HepG2 (cell line): ENCODE data around the gene TAF9B. TPM values are rescaled to one million over a fixed set of nuclear protein-coding genes. Genes with fewer than 3 reads are reported as not detected.

ENCODE experiments used
- ATAC-seq: fragments of 200-7000 bp; cut with Tn5 transposase; 3 replicates; pipeline ENCODE4 v1.9.1; 2020; ENCODE audit warnings: mild to moderate bottlenecking, moderate library complexity
- BruUV-seq: library from RNA; stranded (reverse); fragments of 400-500 nt; replicated peaks from 2 replicates; lab custom pipeline; 2021; lab: Mats Ljungman, UMichigan
- CTCF ChIA-PET: fragments of 300-600 bp; formaldehyde crosslinking; extraction: SDS; loops from one replicate; lab custom pipeline; 2021; ENCODE audit warnings: low total read pairs, inconsistent platforms, low intra/inter-chr PET ratio; lab: Yijun Ruan, JAX
- POLR2A ChIA-PET: fragments of 350-600 bp; sonication (Branson Sonifier 250); formaldehyde crosslinking; loops from one replicate; lab custom pipeline; 2020; ENCODE audit warnings: antibody characterized with exemption, inconsistent platforms; lab: Yijun Ruan, JAX
- DNase-seq: peaks from one replicate; pipeline ENCODE4 v3.0.0-alpha.2; 2015; ENCODE audit warnings: low spot score
- FAIRE-seq: peaks from 3 replicates; lab custom pipeline; 2011; peaks lifted over from hg19 to GRCh38; lab: Jason Lieb, UNC
- H2AFZ ChIP-seq: one replicate; pipeline ENCODE4 v1.6.1; 2011; ENCODE audit warnings: low read length, inconsistent platforms
- H3K27ac ChIP-seq: fragments of 300-600 bp; 3 replicates; pipeline ENCODE4 v1.8.0; 2011; ENCODE audit warnings: mixed run types, mild to moderate bottlenecking, mixed read lengths, low read length, inconsistent platforms; ENCODE audit not compliant: insufficient read depth; ENCODE audit errors: extremely low read length
- H3K27me3 ChIP-seq, 2 experiments: fragments of 200-600 bp in 1 of 2; 2 replicates in 1 of 2; 3 replicates in 1 of 2; pipeline versions ENCODE4 v1.6.0 to v1.8.0; 2011; ENCODE audit warnings: low read length in 2 of 2, mild to moderate bottlenecking in 2 of 2, moderate library complexity in 2 of 2, inconsistent platforms in 1 of 2; ENCODE audit not compliant: insufficient read depth in 2 of 2, control insufficient read depth in 1 of 2
- H3K36me3 ChIP-seq, 2 experiments: fragments of 200-600 bp in 1 of 2; replicated peaks in 1 of 2; 2 replicates in 1 of 2; 3 replicates in 1 of 2; pipeline versions ENCODE4 v1.5.1 to v1.8.0; 2011; ENCODE audit warnings: low read length in 2 of 2, inconsistent platforms in 1 of 2; ENCODE audit not compliant: insufficient read depth in 2 of 2, control insufficient read depth in 1 of 2
- H3K4me1 ChIP-seq: 2 replicates; pipeline ENCODE4 v1.5.1; 2012; ENCODE audit warnings: low read length, inconsistent platforms; ENCODE audit not compliant: insufficient read depth
- H3K4me2 ChIP-seq: 2 replicates; pipeline ENCODE4 v1.6.0; 2011; ENCODE audit warnings: low read depth, low read length, inconsistent platforms
- H3K4me3 ChIP-seq, 3 experiments: fragments of 200-600 bp in 1 of 3; sonication (generic), shearing (Covaris generic) in 1 of 3; replicated peaks in 1 of 3; 2 replicates each; pipeline ENCODE4 v1.5.1; 2011 to 2016; ENCODE audit warnings: low read length in 3 of 3, inconsistent platforms in 2 of 3, low read depth in 2 of 3, mild to moderate bottlenecking in 2 of 3, control low read depth in 1 of 3, mixed read lengths in 1 of 3; ENCODE audit not compliant: insufficient read depth in 1 of 3
- H3K79me2 ChIP-seq: one replicate; pipeline ENCODE4 v1.6.1; 2011; ENCODE audit warnings: low read length, inconsistent platforms; ENCODE audit not compliant: insufficient read depth
- H3K9ac ChIP-seq: 2 replicates; pipeline ENCODE4 v1.6.0; 2011; ENCODE audit warnings: mild to moderate bottlenecking, low read depth, low read length, inconsistent platforms; ENCODE audit not compliant: insufficient read depth
- H3K9me3 ChIP-seq: 2 replicates; pipeline ENCODE4 v1.5.1; 2012; ENCODE audit warnings: mild to moderate bottlenecking, low read length
- H4K20me1 ChIP-seq: 2 replicates; pipeline ENCODE4 v1.6.0; 2011; ENCODE audit warnings: inconsistent platforms, mild to moderate bottlenecking, low read length, moderate library complexity; ENCODE audit not compliant: insufficient read depth
- FOXK1 ChIP-seq: sonication (generic); formaldehyde crosslinking; IDR thresholded peaks from 2 replicates; pipeline ENCODE4 v1.4.0; 2020; ENCODE audit warnings: low read depth, missing genetic modification reagents, borderline replicate concordance
- KDM6A ChIP-seq: IDR thresholded peaks from 2 replicates; pipeline ENCODE4 v1.6.1; 2016; ENCODE audit warnings: low read depth
- NFYB ChIP-seq: sonication (generic); formaldehyde crosslinking; IDR thresholded peaks from 2 replicates; pipeline ENCODE4 v1.4.0; 2020; ENCODE audit warnings: missing genetic modification reagents
- NFYC ChIP-seq: IDR thresholded peaks from 2 replicates; pipeline ENCODE4 v1.6.1; 2016; ENCODE audit warnings: missing genetic modification reagents, missing compliant biosample characterization
- SRSF9 ChIP-seq: fragments of 200-400 bp; formaldehyde crosslinking; IDR thresholded peaks from 2 replicates; pipeline ENCODE4 v1.6.1; 2018; ENCODE audit warnings: borderline replicate concordance, mild to moderate bottlenecking, low read depth, low read length; ENCODE audit not compliant: insufficient read depth, poor library complexity, severe bottlenecking
- SUZ12 ChIP-seq: fragments of 150-350 bp; IDR thresholded peaks from 2 replicates; pipeline ENCODE4 v1.6.1; 2014; ENCODE audit warnings: low read depth, low read length
- TEAD2 ChIP-seq: sonication (generic); formaldehyde crosslinking; IDR thresholded peaks from 2 replicates; pipeline ENCODE4 v1.9.0; 2021; ENCODE audit warnings: missing genetic modification reagents
- WIZ ChIP-seq: sonication (generic); formaldehyde crosslinking; IDR thresholded peaks from 2 replicates; pipeline ENCODE4 v1.5.1; 2020; ENCODE audit warnings: mild to moderate bottlenecking, missing genetic modification reagents
- YY1 ChIP-seq: IDR thresholded peaks from 2 replicates; pipeline ENCODE4 v1.6.1; 2011; ENCODE audit warnings: low read length, low read depth, moderate library complexity, mild to moderate bottlenecking; ENCODE audit not compliant: insufficient read depth, insufficient replicate concordance
- ZC3H4 ChIP-seq: sonication (generic); formaldehyde crosslinking; IDR thresholded peaks from 2 replicates; pipeline ENCODE4 v1.4.0; 2020; ENCODE audit warnings: missing genetic modification reagents, borderline replicate concordance
- ZHX2 ChIP-seq, 2 experiments: sonication (generic) in 1 of 2; formaldehyde crosslinking in 1 of 2; IDR thresholded peaks; 2 replicates each; pipeline versions ENCODE4 v1.6.1 to v1.9.0; 2014 to 2022; ENCODE audit warnings: antibody characterized with exemption in 1 of 2, borderline replicate concordance in 1 of 2, inconsistent platforms in 1 of 2, low read depth in 1 of 2, missing genetic modification reagents in 1 of 2
- ZNF530 ChIP-seq: sonication (generic); formaldehyde crosslinking; IDR thresholded peaks from 2 replicates; pipeline ENCODE4 v1.5.0; 2020; ENCODE audit warnings: low read depth, mild to moderate bottlenecking, missing genetic modification reagents
- ZNF790 ChIP-seq: sonication (generic); formaldehyde crosslinking; IDR thresholded peaks from 2 replicates; pipeline ENCODE4 v1.8.0; 2022; ENCODE audit warnings: missing genetic modification reagents, mild to moderate bottlenecking, borderline replicate concordance
- WGBS: methylation state at CpG from one replicate; pipeline ENCODE4 v1.1.6; 2017; ENCODE audit warnings: low lambda C conversion rate; 5-methylcytosine and 5-hydroxymethylcytosine counted together
- in situ Hi-C: cut with HindIII; loops from 2 replicates; pipeline ENCODE4 v1.10.0; 2017; ENCODE audit warnings: low pct_unique_long_range_greater_than_20kb; ENCODE audit not compliant: extremely low pct_ligation_motif_present
- intact Hi-C: fragments of 100-400 bp; cut with micrococcal nuclease; formaldehyde crosslinking; loops from one replicate; pipeline ENCODE4 v1.10.0; 2022; ENCODE audit not compliant: unreplicated experiment
- polyA plus RNA-seq, 8 experiments: library from polyadenylated mRNA; depleted of rRNA in 3 of 8; stranded (reverse) in 7 of 8; unstranded in 1 of 8; fragments of >200 nt; fragmentation: Illumina TruSeq in 4 of 8; extraction: Trizol in 4 of 8; gene quantifications; 2 replicates each; pipeline versions ENCODE4 v1.2.1 to v1.2.3, GENCODE V29; 2011 to 2016; ENCODE audit warnings: low read depth in 4 of 8, missing spikeins in 1 of 8, mixed read lengths in 1 of 8; ENCODE audit not compliant: insufficient read depth in 1 of 8
- total RNA-seq, 5 experiments: library from RNA; depleted of rRNA; stranded (reverse); fragments of >200 nt; fragmentation: Illumina TruSeq; extraction: Trizol; gene quantifications; 2 replicates each; pipeline ENCODE4 v1.2.3, GENCODE V29; 2016; ENCODE audit warnings: low read depth in 1 of 5

TAF9B gene
- total and polyA plus RNA-seq, 2 of the 13 experiments (the other 11 are each of a cell fraction or from before 2014, with no cell fraction given), result 10.8 to 15.2 TPM

GRCh38 chrX:78102091-78102490 lies 37.4 kb downstream of the TAF9B start:
- WGBS, result no CpG with 5 or more reads among the region's 1 CpG
- DNase-seq (no peak), ATAC-seq (no peak), FAIRE-seq (no peak)
- peaks cover 32% of the 10 kb centered on the region for H3K4me1 ChIP-seq
- CTCF ChIA-PET, result no interaction called here
- POLR2A ChIA-PET, result no interaction called here
- no peak overlapping the region for H3K9ac ChIP-seq
- TF ChIP-seq NFYB (peak; percentile 36; the same call in 1 of the 2 replicates), ZNF790 (no peak), NFYC (peak; percentile 42; the same call in 1 of the 2 replicates)
- peaks cover 30% of the 10 kb centered on the region for H3K79me2 ChIP-seq
- H3K9me3 ChIP-seq, result no peaks in the 10 kb centered on the region
- peak overlapping the region in 2 of 3 experiments; percentile 7 to 28; a peak in 2 of 6 replicates for H3K4me3 ChIP-seq
- no TSS peak for BruUV-seq
- in situ Hi-C loops, result loop anchor here (25.0 kb wide), 1 partner anchor 190 kb away; the partner anchor contains the start of gene ATP7A
- H3K27ac ChIP-seq, result no peak overlapping the region
- peaks cover 23% of the 10 kb centered on the region for H4K20me1 ChIP-seq
- peak overlapping the region; percentile 57 for H3K4me2 ChIP-seq
- H3K36me3 ChIP-seq, result no peaks in the 10 kb centered on the region
- H2AFZ ChIP-seq, result peak overlapping the region; percentile 27
- intact Hi-C loops, result loop anchor here (5.0 kb wide), 2 partner anchors 205 to 315 kb away; partner anchors contain the start of genes ATRX, COX7B and MAGT1
- no peaks in the 10 kb centered on the region; a peak in 1 of 5 replicates for H3K27me3 ChIP-seq

GRCh38 chrX:78098108-78098507 lies 41.3 kb downstream of the TAF9B start:
- Histone ChIP-seq H3K27ac (no peak overlapping the region), H3K36me3 (no peaks in the 10 kb centered on the region), H2AFZ (no peak overlapping the region), H3K4me3 (no peak overlapping the region), H4K20me1 (no peaks in the 10 kb centered on the region), H3K9me3 (no peaks in the 10 kb centered on the region), H3K79me2 (no peaks in the 10 kb centered on the region), H3K9ac (no peak overlapping the region), H3K27me3 (no peaks in the 10 kb centered on the region), H3K4me2 (no peak overlapping the region), H3K4me1 (peaks cover 27% of the 10 kb centered on the region)
- ChIA-PET POLR2A (no interaction called here), CTCF (no interaction called here)
- FAIRE-seq (no peak), ATAC-seq (no peak), DNase-seq (no peak)
- intact Hi-C loops, result no loop called here
- in situ Hi-C loops, result no loop called here
- BruUV-seq, result no TSS peak
- TF ChIP-seq SRSF9, result no peak
- TF ChIP-seq ZNF530 (CRISPR knock-in tag), result no peak
- no peak for TF ChIP-seq FOXK1 (CRISPR knock-in tag)
- TF ChIP-seq SUZ12, result no peak
- no peak for TF ChIP-seq ZC3H4 (CRISPR knock-in tag)
- no peak for TF ChIP-seq ZHX2 (IDR thresholded peaks at IDR 0.05; ENCODE audit: low read depth)
- TF ChIP-seq ZHX2 (CRISPR knock-in tag; IDR thresholded peaks at IDR 0.05; ENCODE audit: borderline replicate concordance), result no peak
- TF ChIP-seq WIZ (CRISPR knock-in tag), result no peak
- no peak for TF ChIP-seq TEAD2 (CRISPR knock-in tag)
- no peak for TF ChIP-seq YY1
- no peak for TF ChIP-seq KDM6A (CRISPR knock-in tag)
